ENCODE measurements around the gene HSPB7. TPM values are rescaled to one million over a fixed set of nuclear protein-coding genes. Genes with fewer than 3 reads are reported as not detected.
"Not testable (repeated sequence)": the region's sequence is repeated elsewhere in the genome, so short reads cannot be mapped to it uniquely, and the experiment has no call there.

HSPB7 gene
- total RNA-seq, 1 donor: not detected

- H3K4me3 ChIP-seq (ENCODE audit: low read length): no peak overlapping the region
- no peaks in the 10 kb centered on the region for H3K9me3 ChIP-seq (ENCODE audit: low read depth, low read length)
- H3K4me1 ChIP-seq (ENCODE audit: insufficient read depth, low read length): peaks cover 3% of the 10 kb centered on the region
- H3K27me3 ChIP-seq (ENCODE audit: insufficient read depth, low read length): no peaks in the 10 kb centered on the region
Observed at GRCh38 chr1:16055613-16056520, 38.0 kb upstream of the HSPB7 start.

GRCh38 chr1:16054598-16055540, 37.0 kb upstream of the HSPB7 start:
- no peak overlapping the region for H3K4me3 ChIP-seq (ENCODE audit: low read length)
- H3K27me3 ChIP-seq (ENCODE audit: insufficient read depth, low read length): no peaks in the 10 kb centered on the region
- H3K4me1 ChIP-seq (ENCODE audit: insufficient read depth, low read length): peaks cover 3% of the 10 kb centered on the region
- no peaks in the 10 kb centered on the region for H3K9me3 ChIP-seq (ENCODE audit: low read depth, low read length)

- Histone ChIP-seq H3K4me1 (ENCODE audit: insufficient read depth, low read length) (peaks cover 3% of the 10 kb centered on the region), H3K9me3 (ENCODE audit: low read depth, low read length) (no peaks in the 10 kb centered on the region), H3K4me3 (ENCODE audit: low read length) (no peak overlapping the region), H3K27me3 (ENCODE audit: insufficient read depth, low read length) (no peaks in the 10 kb centered on the region)
Observed at GRCh38 chr1:16053781-16054502, 36.1 kb upstream of the HSPB7 start.

GRCh38 chr1:16051949-16052348, 34.1 kb upstream of the HSPB7 start:
- H3K4me3 ChIP-seq (ENCODE audit: low read length); H3K27me3 ChIP-seq (ENCODE audit: insufficient read depth, low read length); H3K4me1 ChIP-seq (ENCODE audit: insufficient read depth, low read length); H3K9me3 ChIP-seq (ENCODE audit: low read depth, low read length): not testable (repeated sequence)

GRCh38 chr1:16051039-16051438, 33.2 kb upstream of the HSPB7 start:
- Histone ChIP-seq H3K4me1 (ENCODE audit: insufficient read depth, low read length) (peaks cover 8% of the 10 kb centered on the region), H3K4me3 (ENCODE audit: low read length) (no peak overlapping the region), H3K27me3 (ENCODE audit: insufficient read depth, low read length) (no peaks in the 10 kb centered on the region), H3K9me3 (ENCODE audit: low read depth, low read length) (no peaks in the 10 kb centered on the region)

- H3K27me3 ChIP-seq (ENCODE audit: insufficient read depth, low read length): no peaks in the 10 kb centered on the region
- no peak overlapping the region for H3K4me3 ChIP-seq (ENCODE audit: low read length)
- H3K4me1 ChIP-seq (ENCODE audit: insufficient read depth, low read length): peaks cover 5% of the 10 kb centered on the region
- H3K9me3 ChIP-seq (ENCODE audit: low read depth, low read length): no peaks in the 10 kb centered on the region
Observed at GRCh38 chr1:16050328-16050727, 32.5 kb upstream of the HSPB7 start.

GRCh38 chr1:16048573-16049189, 30.8 kb upstream of the HSPB7 start:
- no peaks in the 10 kb centered on the region for H3K9me3 ChIP-seq (ENCODE audit: low read depth, low read length)
- H3K4me3 ChIP-seq (ENCODE audit: low read length): no peak overlapping the region

GRCh38 chr1:16047791-16048475, 30.1 kb upstream of the HSPB7 start:
- Histone ChIP-seq H3K9me3 (ENCODE audit: low read depth, low read length) (no peaks in the 10 kb centered on the region), H3K4me3 (ENCODE audit: low read length) (no peak overlapping the region)

More at GRCh38 chr1:16048573-16049189, 30.8 kb upstream of the HSPB7 start:
- Histone ChIP-seq H3K4me1 (ENCODE audit: insufficient read depth, low read length) (peaks cover 5% of the 10 kb centered on the region), H3K27me3 (ENCODE audit: insufficient read depth, low read length) (no peaks in the 10 kb centered on the region)

GRCh38 chr1:16046842-16047241, 29.0 kb upstream of the HSPB7 start:
- no peaks in the 10 kb centered on the region for H3K9me3 ChIP-seq (ENCODE audit: low read depth, low read length)
- H3K27me3 ChIP-seq (ENCODE audit: insufficient read depth, low read length): no peaks in the 10 kb centered on the region
- H3K4me3 ChIP-seq (ENCODE audit: low read length): no peak overlapping the region
- peaks cover 5% of the 10 kb centered on the region for H3K4me1 ChIP-seq (ENCODE audit: insufficient read depth, low read length)

More at GRCh38 chr1:16047791-16048475, 30.1 kb upstream of the HSPB7 start:
- Histone ChIP-seq H3K27me3 (ENCODE audit: insufficient read depth, low read length) (no peaks in the 10 kb centered on the region), H3K4me1 (ENCODE audit: insufficient read depth, low read length) (peaks cover 5% of the 10 kb centered on the region)

- Histone ChIP-seq H3K4me1 (ENCODE audit: insufficient read depth, low read length) (peaks cover 5% of the 10 kb centered on the region), H3K9me3 (ENCODE audit: low read depth, low read length) (no peaks in the 10 kb centered on the region), H3K4me3 (ENCODE audit: low read length) (no peak overlapping the region), H3K27me3 (ENCODE audit: insufficient read depth, low read length) (no peaks in the 10 kb centered on the region)
Observed at GRCh38 chr1:16043950-16044349, 26.1 kb upstream of the HSPB7 start.

- peaks cover 2% of the 10 kb centered on the region for H3K4me1 ChIP-seq (ENCODE audit: insufficient read depth, low read length)
- H3K9me3 ChIP-seq (ENCODE audit: low read depth, low read length): no peaks in the 10 kb centered on the region
- no peak within 1 kb of the TSS for H3K4me3 ChIP-seq (ENCODE audit: low read length)
- H3K27me3 ChIP-seq (ENCODE audit: insufficient read depth, low read length): no peaks in the 10 kb centered on the region
Observed at GRCh38 chr1:16043521-16043920, 25.7 kb upstream of the HSPB7 start, which contains the start of gene CLCNKB. Gene CLCNKB, plus strand, starts transcription at chr1:16043782. Its CDS starts 711 bp downstream, at chr1:16044493.

- H3K4me1 ChIP-seq (ENCODE audit: insufficient read depth, low read length); H3K27me3 ChIP-seq (ENCODE audit: insufficient read depth, low read length); H3K4me3 ChIP-seq (ENCODE audit: low read length); H3K9me3 ChIP-seq (ENCODE audit: low read depth, low read length): not testable (repeated sequence)
Observed at GRCh38 chr1:16042654-16043053, 24.8 kb upstream of the HSPB7 start.

GRCh38 chr1:16042096-16042495, 24.3 kb upstream of the HSPB7 start:
- Histone ChIP-seq H3K4me1 (ENCODE audit: insufficient read depth, low read length) (no peaks in the 10 kb centered on the region), H3K4me3 (ENCODE audit: low read length) (no peak overlapping the region), H3K9me3 (ENCODE audit: low read depth, low read length) (no peaks in the 10 kb centered on the region), H3K27me3 (ENCODE audit: insufficient read depth, low read length) (no peaks in the 10 kb centered on the region)

GRCh38 chr1:16041200-16041599, 23.4 kb upstream of the HSPB7 start:
- Histone ChIP-seq H3K4me1 (ENCODE audit: insufficient read depth, low read length) (no peaks in the 10 kb centered on the region), H3K27me3 (ENCODE audit: insufficient read depth, low read length) (no peaks in the 10 kb centered on the region), H3K9me3 (ENCODE audit: low read depth, low read length) (no peaks in the 10 kb centered on the region), H3K4me3 (ENCODE audit: low read length) (no peak overlapping the region)
